K562 (cell line): ENCODE measurements around the gene CCDC141. TPM values are rescaled to one million over a fixed set of nuclear protein-coding genes. Genes with fewer than 3 reads are reported as not detected.

Experiments
- ATAC-seq: fragments of 200-7000 bp; cut with Tn5 transposase; 3 replicates; pipeline ENCODE4 v1.9.1; 2020; ENCODE audit warnings: moderate library complexity
- BruUV-seq: library from RNA; stranded (reverse); fragments of 400-500 nt; replicated peaks from 2 replicates; lab custom pipeline; 2021; lab: Mats Ljungman, UMichigan
- CTCF ChIA-PET: fragments of 300-600 bp; formaldehyde crosslinking; extraction: SDS; loops from one replicate; lab custom pipeline; 2021; ENCODE audit warnings: low intra/inter-chr PET ratio; lab: Yijun Ruan, JAX
- POLR2A ChIA-PET: fragments of 300-600, 350-650 bp; sonication (Branson Sonifier 250); formaldehyde crosslinking; extraction: SDS; loops from one replicate; lab custom pipeline; 2021; ENCODE audit warnings: antibody characterized with exemption, inconsistent platforms; lab: Yijun Ruan, JAX
- DNase-seq, 4 experiments: peaks; one replicate each; pipeline versions ENCODE4 v3.0.0 to v3.0.0-alpha.2; 2011 to 2018; ENCODE audit warnings: low spot score in 3 of 4, mixed read lengths in 3 of 4; ENCODE audit errors: extremely low read depth in 1 of 4
- FAIRE-seq: peaks from 2 replicates; lab custom pipeline; 2011; peaks lifted over from hg19 to GRCh38; lab: Jason Lieb, UNC
- H2AFZ ChIP-seq: 2 replicates; pipeline ENCODE4 v1.6.0; 2011; ENCODE audit warnings: low read depth, low read length, control low read depth, inconsistent platforms
- H3K27ac ChIP-seq: fragments of 200-600 bp; 3 replicates; pipeline ENCODE4 v1.8.0; 2011; ENCODE audit warnings: low read depth, mild to moderate bottlenecking, control low read depth, inconsistent platforms, low read length, moderate library complexity, mixed read lengths; ENCODE audit errors: extremely low read depth
- H3K27me3 ChIP-seq, 2 experiments: fragments of 300-600 bp in 1 of 2; 2 replicates in 1 of 2; 3 replicates in 1 of 2; pipeline versions ENCODE4 v1.6.0 to v1.8.0; 2011; ENCODE audit warnings: inconsistent platforms in 2 of 2, low read length in 2 of 2, mild to moderate bottlenecking in 1 of 2, mixed read lengths in 1 of 2, moderate library complexity in 1 of 2; ENCODE audit not compliant: control insufficient read depth in 2 of 2, insufficient read depth in 2 of 2
- H3K36me3 ChIP-seq: fragments of 300-600 bp; 3 replicates; pipeline ENCODE4 v1.8.0; 2011; ENCODE audit warnings: mild to moderate bottlenecking, low read length, inconsistent platforms; ENCODE audit not compliant: control insufficient read depth, insufficient read depth
- H3K4me1 ChIP-seq, 2 experiments: fragments of 200-600 bp in 1 of 2; replicated peaks in 1 of 2; 2 replicates in 1 of 2; 3 replicates in 1 of 2; pipeline versions ENCODE4 v1.5.1 to v1.8.0; 2011; ENCODE audit warnings: inconsistent platforms in 2 of 2, low read length in 2 of 2, mild to moderate bottlenecking in 1 of 2, mixed read lengths in 1 of 2, moderate library complexity in 1 of 2; ENCODE audit not compliant: control insufficient read depth in 2 of 2, insufficient read depth in 2 of 2
- H3K4me2 ChIP-seq: 2 replicates; pipeline ENCODE4 v1.6.1; 2011; ENCODE audit warnings: low read length, control low read depth, inconsistent platforms, mixed read lengths; ENCODE audit not compliant: insufficient read depth
- H3K4me3 ChIP-seq: fragments of 200-600 bp; sonication (generic), shearing (Covaris generic); 2 replicates; pipeline ENCODE4 v1.5.1; 2016; ENCODE audit warnings: control low read depth, inconsistent platforms
- H3K79me2 ChIP-seq: fragments of 200-600 bp; 3 replicates; pipeline ENCODE4 v1.8.0; 2011; ENCODE audit warnings: low read length, inconsistent platforms; ENCODE audit not compliant: control insufficient read depth, insufficient read depth
- H3K9ac ChIP-seq, 2 experiments: 2 replicates each; pipeline versions ENCODE4 v1.6.0 to v1.6.1; 2011; ENCODE audit warnings: low read depth in 2 of 2, low read length in 2 of 2, control low read depth in 1 of 2, inconsistent platforms in 1 of 2, mild to moderate bottlenecking in 1 of 2, mixed read lengths in 1 of 2; ENCODE audit not compliant: insufficient read depth in 1 of 2
- H3K9me1 ChIP-seq: one replicate; pipeline ENCODE4 v1.6.0; 2011; ENCODE audit warnings: inconsistent platforms, mild to moderate bottlenecking, low read length, moderate library complexity; ENCODE audit not compliant: control insufficient read depth, insufficient read depth
- H3K9me3 ChIP-seq: replicated peaks from 2 replicates; pipeline ENCODE4 v1.5.1; 2011; ENCODE audit warnings: low read depth, low read length, inconsistent platforms; ENCODE audit not compliant: control insufficient read depth, insufficient read depth
- H4K20me1 ChIP-seq: replicated peaks from 2 replicates; pipeline ENCODE4 v1.6.1; 2011; ENCODE audit warnings: low read length, inconsistent platforms, mixed read lengths; ENCODE audit not compliant: control insufficient read depth, insufficient read depth
- ATF1 ChIP-seq, 2 experiments: fragments of 450-650 bp in 1 of 2; IDR thresholded peaks; 2 replicates each; pipeline ENCODE4 v1.6.1; 2016; ENCODE audit warnings: missing compliant biosample characterization in 1 of 2, missing genetic modification characterization in 1 of 2
- ATF7 ChIP-seq: fragments of 450-650 bp; IDR thresholded peaks from 2 replicates; pipeline ENCODE4 v1.7.1; 2014; ENCODE audit warnings: mild to moderate bottlenecking, moderate library complexity
- CTCF ChIP-seq, 3 experiments: IDR thresholded peaks in 2 of 3; conservative IDR thresholded peaks in 1 of 3; 2 replicates each; pipeline ENCODE4 v1.5.1; 2011 to 2012; ENCODE audit warnings: low read length in 3 of 3, mild to moderate bottlenecking in 3 of 3, control low read depth in 2 of 3, improper control_type of control experiment in 1 of 3, inconsistent platforms in 1 of 3, low read depth in 1 of 3, mixed read lengths in 1 of 3, moderate library complexity in 1 of 3; ENCODE audit not compliant: insufficient read depth in 2 of 3
- EHMT2 ChIP-seq: fragments of 450-650 bp; IDR thresholded peaks from 2 replicates; pipeline ENCODE4 v1.6.1; 2018; ENCODE audit warnings: antibody characterized with exemption
- KHSRP ChIP-seq: fragments of 450-650 bp; IDR thresholded peaks from 2 replicates; pipeline ENCODE4 v1.6.1; 2017
- NCOA6 ChIP-seq: fragments of 450-650 bp; IDR thresholded peaks from 2 replicates; pipeline ENCODE4 v1.6.1; 2017; ENCODE audit warnings: mild to moderate bottlenecking
- SRSF9 ChIP-seq: fragments of 200-400 bp; formaldehyde crosslinking; IDR thresholded peaks from 2 replicates; pipeline ENCODE4 v1.6.1; 2017; ENCODE audit warnings: low read depth, low read length, borderline replicate concordance
- ZNF274 ChIP-seq: IDR thresholded peaks from 2 replicates; pipeline ENCODE4 v1.6.1; 2011; ENCODE audit warnings: low read depth, mild to moderate bottlenecking, low read length, moderate library complexity, borderline replicate concordance
- WGBS: fragments of 100-300 bp; shearing (Covaris generic); methylation state at CpG from one replicate; pipeline ENCODE4 v1.1.6; 2016; ENCODE audit warnings: low coverage, mixed read lengths; ENCODE audit not compliant: insufficient coverage; ENCODE audit errors: missing lambda C conversion rate; 5-methylcytosine and 5-hydroxymethylcytosine counted together
- in situ Hi-C: fragments of 300-500 bp; cut with MboI; formaldehyde crosslinking; loops from 4 replicates; pipeline ENCODE4 v1.15.0; 2018; ENCODE audit warnings: inconsistent platforms, mixed read lengths
- intact Hi-C: fragments of 100-400 bp; cut with micrococcal nuclease; formaldehyde crosslinking; loops from 2 replicates; pipeline ENCODE4 v1.14.2; 2022
- polyA plus RNA-seq, 8 experiments: library from polyadenylated mRNA; depleted of rRNA in 4 of 8; stranded (reverse) in 5 of 8; unstranded in 3 of 8; fragments of >200 nt; fragmentation: Nextera tagmentation in 2 of 8; fragmentation: Illumina TruSeq in 1 of 8; extraction: Ambion mirVana in 2 of 8; extraction: Trizol in 1 of 8; gene quantifications; 2 replicates each; pipeline versions ENCODE4 v1.2.1 to v1.2.3, GENCODE V29; 2011 to 2014; ENCODE audit warnings: inconsistent platforms in 1 of 8, missing spikeins in 1 of 8
- total RNA-seq, 7 experiments: library from RNA; depleted of rRNA in 6 of 7; stranded (reverse); fragments of >200 nt in 6 of 7; fragmentation: Illumina TruSeq in 2 of 7; extraction: Trizol in 2 of 7; gene quantifications; 2 replicates each; pipeline versions ENCODE4 v1.2.1 to v1.2.3, GENCODE V29; 2011 to 2021; ENCODE audit warnings: low replicate concordance in 1 of 7

CCDC141 gene
- total and polyA plus RNA-seq, 9 of the 15 experiments (the other 6 are each of a cell fraction or from before 2014, with no cell fraction given) = 0.09 TPM; not detected in 8

- intact Hi-C loops = no loop called here
- no peaks in the 10 kb centered on the region for H3K36me3 ChIP-seq
- no peaks in the 10 kb centered on the region for H4K20me1 ChIP-seq
- WGBS = 0% methylated on average over 3 of the region's 3 CpGs
- H3K27me3 ChIP-seq = no peaks in the 10 kb centered on the region; a peak in 2 of 5 replicates
- FAIRE-seq (no peak), ATAC-seq (no peak; the same call in 2 of the 3 replicates), DNase-seq (no peak)
- no peaks in the 10 kb centered on the region for H3K79me2 ChIP-seq
- no peak for TF ChIP-seq EHMT2
- no peak for TF ChIP-seq NCOA6
- TF ChIP-seq KHSRP = no peak
- no peak for TF ChIP-seq CTCF (IDR thresholded peaks at IDR 0.05 in 2 of 3, conservative IDR thresholded peaks at IDR 0.05 in 1 of 3; ENCODE audit: insufficient read depth in 2 of 3, low read depth in 1 of 3, low read length in 3 of 3)
- no peak for TF ChIP-seq ATF7
- no peak for TF ChIP-seq ATF1 (CRISPR knock-in tag; IDR thresholded peaks at IDR 0.05)
- no peak for TF ChIP-seq ATF1 (tag; IDR thresholded peaks at IDR 0.05)
- TF ChIP-seq SRSF9 = no peak
- no peak for TF ChIP-seq ZNF274
- no TSS peak for BruUV-seq
- in situ Hi-C loops = no loop called here
- H3K4me2 ChIP-seq = no peak overlapping the region
- ChIA-PET POLR2A (no interaction called here), CTCF (no interaction called here)
- no peaks in the 10 kb centered on the region for H3K4me1 ChIP-seq
- H3K4me3 ChIP-seq = no peak overlapping the region
- no peak overlapping the region for H3K9ac ChIP-seq
- no peak overlapping the region for H3K27ac ChIP-seq
- no peak overlapping the region for H2AFZ ChIP-seq
- no peaks in the 10 kb centered on the region for H3K9me1 ChIP-seq
- H3K9me3 ChIP-seq = no peaks in the 10 kb centered on the region
Measured at GRCh38 chr2:178870703-178871102, 179.2 kb downstream of the CCDC141 start.
